A549 (cell line): ENCODE data around the gene DENND5A. TPM values are rescaled to one million over a fixed set of nuclear protein-coding genes. Genes with fewer than 3 reads are reported as not detected.

ENCODE experiments used
- ATAC-seq, 2 experiments: fragments of 200-7000 bp in 1 of 2; fragments of >200 bp in 1 of 2; cut with Nextera tagmentation in 1 of 2; cut with Tn5 transposase in 1 of 2; 3 replicates each; pipeline versions ENCODE4 v1.8.0 to v1.9.1; 2018 to 2020; ENCODE audit warnings: mild to moderate bottlenecking in 1 of 2, moderate library complexity in 1 of 2
- CTCF ChIA-PET: fragments of 300-600 bp; sonication (Branson Sonifier 250); formaldehyde crosslinking; extraction: SDS; loops from one replicate; lab custom pipeline; 2021; ENCODE audit warnings: antibody characterized with exemption, inconsistent platforms; lab: Yijun Ruan, JAX
- POLR2A ChIA-PET: fragments of 350-600 bp; formaldehyde crosslinking; extraction: SDS; loops from one replicate; lab custom pipeline; 2021; ENCODE audit warnings: antibody characterized with exemption, inconsistent platforms; lab: Yijun Ruan, JAX
- DNase-seq, 2 experiments: peaks; one replicate each; pipeline versions ENCODE4 v3.0.0 to v3.0.0-alpha.2; 2011 to 2016; ENCODE audit warnings: low read depth in 1 of 2, low spot score in 1 of 2
- FAIRE-seq: peaks from 2 replicates; lab custom pipeline; 2011; peaks lifted over from hg19 to GRCh38; lab: Jason Lieb, UNC
- H3K27ac ChIP-seq, 2 experiments: fragments of >200 bp; sonication (Bioruptor Twin); formaldehyde crosslinking; 3 replicates each; pipeline ENCODE4 v1.5.1; 2016 to 2017
- H3K4me1 ChIP-seq: fragments of >200 bp; sonication (Bioruptor Twin); formaldehyde crosslinking; 3 replicates; pipeline ENCODE4 v1.6.1; 2016
- H3K4me2 ChIP-seq: fragments of >200 bp; sonication (Bioruptor Twin); formaldehyde crosslinking; 3 replicates; pipeline ENCODE4 v1.6.1; 2016
- H3K4me3 ChIP-seq: fragments of >200 bp; sonication (Bioruptor Twin); formaldehyde crosslinking; 3 replicates; pipeline ENCODE4 v1.5.1; 2016
- H3K9me3 ChIP-seq: fragments of >200 bp; sonication (Bioruptor Twin); formaldehyde crosslinking; 3 replicates; pipeline ENCODE4 v1.6.1; 2016
- CBX2 ChIP-seq: fragments of 200-600 bp; sonication (generic); IDR thresholded peaks from 2 replicates; pipeline ENCODE4 v1.6.1; 2016; ENCODE audit warnings: low read depth, mild to moderate bottlenecking, borderline replicate concordance
- CHD2 ChIP-seq: fragments of 150-350 bp; IDR thresholded peaks from 2 replicates; pipeline ENCODE4 v1.6.1; 2014; ENCODE audit warnings: low read length; ENCODE audit not compliant: partially characterized antibody
- FOSL2 ChIP-seq, 2 experiments: fragments of 450-650 bp in 1 of 2; fragments of >200 bp in 1 of 2; sonication (Bioruptor Twin) in 1 of 2; formaldehyde crosslinking; IDR thresholded peaks; 2 replicates each; pipeline versions ENCODE4 v1.5.0 to v1.6.1; 2016 to 2020; ENCODE audit warnings: mild to moderate bottlenecking in 1 of 2, moderate library complexity in 1 of 2
- HOXB13 ChIP-seq: fragments of 250-450 bp; sonication (Bioruptor Pico); IDR thresholded peaks from 2 replicates; pipeline ENCODE4 v1.5.0; 2020; ENCODE audit warnings: low read depth, mild to moderate bottlenecking, moderate library complexity
- POLR2A ChIP-seq: IDR thresholded peaks from 2 replicates; pipeline ENCODE4 v1.6.1; 2012; ENCODE audit warnings: mild to moderate bottlenecking, low read length
- POLR2AphosphoS2 ChIP-seq: conservative IDR thresholded peaks from 2 replicates; pipeline ENCODE4 v1.6.1; 2012; ENCODE audit warnings: low read length, improper control_type of control experiment, inconsistent platforms
- RAD21 ChIP-seq, 2 experiments: fragments of >200 bp in 1 of 2; sonication (Bioruptor Twin) in 1 of 2; formaldehyde crosslinking in 1 of 2; IDR thresholded peaks in 1 of 2; conservative IDR thresholded peaks in 1 of 2; 2 replicates in 1 of 2; 3 replicates in 1 of 2; pipeline ENCODE4 v1.6.1; 2012 to 2018; ENCODE audit warnings: inconsistent platforms in 1 of 2
- RFX5 ChIP-seq: fragments of 450-650 bp; IDR thresholded peaks from 2 replicates; pipeline ENCODE4 v1.7.1; 2014; ENCODE audit warnings: antibody characterized with exemption, mild to moderate bottlenecking, moderate library complexity
- SREBF2 ChIP-seq: fragments of 450-650 bp; IDR thresholded peaks from 2 replicates; pipeline ENCODE4 v1.6.1; 2014; ENCODE audit warnings: mild to moderate bottlenecking, moderate library complexity
- ZC3H11A ChIP-seq: fragments of 450-650 bp; IDR thresholded peaks from 2 replicates; pipeline ENCODE4 v1.6.1; 2014; ENCODE audit warnings: antibody characterized with exemption, mild to moderate bottlenecking
- ZFP36 ChIP-seq: fragments of 450-650 bp; IDR thresholded peaks from 2 replicates; pipeline ENCODE4 v1.6.1; 2014; ENCODE audit warnings: borderline replicate concordance; ENCODE audit not compliant: partially characterized antibody
- ZSCAN20 ChIP-seq: fragments of 250-450 bp; sonication (Bioruptor Pico); IDR thresholded peaks from 2 replicates; pipeline ENCODE4 v1.8.0; 2022; ENCODE audit warnings: mild to moderate bottlenecking, moderate library complexity
- WGBS: methylation state at CpG from one replicate; pipeline ENCODE4 v1.1.6; 2017; ENCODE audit errors: missing lambda C conversion rate; 5-methylcytosine and 5-hydroxymethylcytosine counted together
- polyA plus RNA-seq, 4 experiments: library from polyadenylated mRNA; depleted of rRNA in 3 of 4; stranded (reverse); fragments of >200 nt; fragmentation: RNase III in 1 of 4; extraction: RNeasy Plus Mini Kit Qiagen cat#74134 plus additional on column Dnase treatment in 1 of 4; gene quantifications; 2 replicates in 3 of 4; 3 replicates in 1 of 4; pipeline ENCODE4 v1.2.3, GENCODE V29; 2011 to 2017
- TF ChIP-seq, protein P1 (sequence below): fragments of >200 bp; sonication (Bioruptor Twin); formaldehyde crosslinking; IDR thresholded peaks from 3 replicates; pipeline ENCODE4 v1.5.1; 2016
- TF ChIP-seq, protein P2 (sequence below): fragments of 250-450 bp; sonication (Bioruptor Pico); IDR thresholded peaks from 2 replicates; pipeline ENCODE4 v1.5.0; 2020; ENCODE audit warnings: low read depth, mild to moderate bottlenecking, moderate library complexity
- TF ChIP-seq, protein P3 (sequence below): fragments of 450-650 bp; IDR thresholded peaks from 2 replicates; pipeline ENCODE4 v1.6.1; 2014; ENCODE audit warnings: antibody characterized with exemption
- TF ChIP-seq, protein P4 (sequence below): IDR thresholded peaks from 2 replicates; pipeline ENCODE4 v1.6.1; 2012
- TF ChIP-seq, protein P5 (sequence below): fragments of 250-450 bp; sonication (Bioruptor Pico); IDR thresholded peaks from 2 replicates; pipeline ENCODE4 v1.5.0; 2021; ENCODE audit warnings: mild to moderate bottlenecking, moderate library complexity, borderline replicate concordance
- TF ChIP-seq, protein P6 (sequence below): fragments of >200 bp; sonication (Bioruptor Twin); formaldehyde crosslinking; IDR thresholded peaks from 2 replicates; pipeline ENCODE4 v1.6.1; 2016

DENND5A gene
- polyA plus RNA-seq, 2 of the 4 experiments (the other 2 are of a cell fraction): 36.6 to 88.7 TPM

DNA sequence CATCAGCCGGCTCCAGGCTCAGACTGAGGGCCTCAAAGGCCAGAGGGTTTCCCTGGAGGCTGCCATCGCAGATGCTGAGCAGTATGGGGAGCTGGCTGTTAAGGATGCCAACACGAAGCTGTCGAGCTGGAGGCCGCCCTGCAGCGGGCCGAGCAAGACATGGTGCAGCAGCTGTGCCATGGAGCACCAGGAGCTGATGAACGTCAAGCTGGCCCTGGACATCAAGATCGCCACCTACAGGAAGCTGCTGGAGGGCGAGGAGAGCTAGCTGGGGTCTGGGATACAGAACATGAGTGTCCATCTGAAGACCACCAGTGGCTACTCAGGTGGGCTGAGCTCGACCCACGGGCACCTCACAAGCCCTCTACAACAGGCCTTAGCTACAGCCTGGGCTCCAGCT is 169.7 kb downstream of the DENND5A start:
- Histone ChIP-seq H3K9me3 (no peaks in the 10 kb centered on the region), H3K4me3 (no peak overlapping the region), H3K4me1 (0 out of 3 replicates have a peak, but pooled peaks cover 3% of the 10 kb centered on the region), H3K4me2 (no peak overlapping the region), H3K27ac (no peak overlapping the region)
- no peak for DNase-seq
- WGBS: 65% methylated on average over 12 of the region's 12 CpGs
- ChIA-PET POLR2A (no interaction called here), CTCF (interaction anchor here (1.0 to 5.9 kb wide), 5 partner anchors 10 to 79 kb away, joined by 3 to 30 read pairs (median 6); no protein-coding TSS in a partner anchor)
- peak in 1 of 2 experiments; percentile 35; a peak in 1 of 6 replicates for ATAC-seq
- TF ChIP-seq ZC3H11A: no peak
- peak in 1 of 2 experiments; percentile 18; a peak in 1 of 5 replicates for TF ChIP-seq RAD21 (conservative IDR thresholded peaks at IDR 0.05 in 1 of 2, IDR thresholded peaks at IDR 0.05 in 1 of 2)
- TF ChIP-seq, protein P1, sequence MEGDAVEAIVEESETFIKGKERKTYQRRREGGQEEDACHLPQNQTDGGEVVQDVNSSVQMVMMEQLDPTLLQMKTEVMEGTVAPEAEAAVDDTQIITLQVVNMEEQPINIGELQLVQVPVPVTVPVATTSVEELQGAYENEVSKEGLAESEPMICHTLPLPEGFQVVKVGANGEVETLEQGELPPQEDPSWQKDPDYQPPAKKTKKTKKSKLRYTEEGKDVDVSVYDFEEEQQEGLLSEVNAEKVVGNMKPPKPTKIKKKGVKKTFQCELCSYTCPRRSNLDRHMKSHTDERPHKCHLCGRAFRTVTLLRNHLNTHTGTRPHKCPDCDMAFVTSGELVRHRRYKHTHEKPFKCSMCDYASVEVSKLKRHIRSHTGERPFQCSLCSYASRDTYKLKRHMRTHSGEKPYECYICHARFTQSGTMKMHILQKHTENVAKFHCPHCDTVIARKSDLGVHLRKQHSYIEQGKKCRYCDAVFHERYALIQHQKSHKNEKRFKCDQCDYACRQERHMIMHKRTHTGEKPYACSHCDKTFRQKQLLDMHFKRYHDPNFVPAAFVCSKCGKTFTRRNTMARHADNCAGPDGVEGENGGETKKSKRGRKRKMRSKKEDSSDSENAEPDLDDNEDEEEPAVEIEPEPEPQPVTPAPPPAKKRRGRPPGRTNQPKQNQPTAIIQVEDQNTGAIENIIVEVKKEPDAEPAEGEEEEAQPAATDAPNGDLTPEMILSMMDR: 0 out of 3 replicates have a peak, but pooled peaks have one; percentile 11
- no peak for FAIRE-seq

DNA sequence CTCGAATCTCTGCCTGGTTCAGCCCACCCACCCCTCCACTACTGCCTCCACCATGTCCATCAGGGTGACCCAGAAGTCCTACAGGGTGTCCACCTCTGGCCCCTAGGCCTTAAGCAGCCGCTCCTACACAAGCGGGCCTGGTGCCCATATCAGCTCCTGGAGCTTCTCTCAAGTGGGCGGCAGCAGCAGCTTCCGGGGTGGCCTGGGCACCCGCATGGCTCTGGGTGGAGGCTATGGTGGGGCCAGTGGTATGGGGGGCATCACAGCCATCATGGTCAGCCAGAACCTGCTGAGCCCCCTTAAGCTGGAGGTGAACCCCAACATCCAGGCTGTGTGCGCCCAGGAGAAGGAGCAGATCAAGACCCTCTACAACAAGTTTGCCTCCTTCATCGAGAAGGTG is 170.7 kb downstream of the DENND5A start:
- 86% methylated on average over 4 of the region's 8 CpGs for WGBS
- FAIRE-seq (no peak), ATAC-seq (no peak)
- CTCF ChIA-PET: interaction anchor here (1.4 to 5.9 kb wide), 5 partner anchors 9 to 100 kb away, joined by 3 to 30 read pairs (median 6); no protein-coding TSS in a partner anchor
- TF ChIP-seq, protein P2, sequence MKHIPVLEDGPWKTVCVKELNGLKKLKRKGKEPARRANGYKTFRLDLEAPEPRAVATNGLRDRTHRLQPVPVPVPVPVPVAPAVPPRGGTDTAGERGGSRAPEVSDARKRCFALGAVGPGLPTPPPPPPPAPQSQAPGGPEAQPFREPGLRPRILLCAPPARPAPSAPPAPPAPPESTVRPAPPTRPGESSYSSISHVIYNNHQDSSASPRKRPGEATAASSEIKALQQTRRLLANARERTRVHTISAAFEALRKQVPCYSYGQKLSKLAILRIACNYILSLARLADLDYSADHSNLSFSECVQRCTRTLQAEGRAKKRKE (CRISPR knock-in tag): no peak
- TF ChIP-seq HOXB13 (CRISPR knock-in tag): no peak
- TF ChIP-seq, protein P3, sequence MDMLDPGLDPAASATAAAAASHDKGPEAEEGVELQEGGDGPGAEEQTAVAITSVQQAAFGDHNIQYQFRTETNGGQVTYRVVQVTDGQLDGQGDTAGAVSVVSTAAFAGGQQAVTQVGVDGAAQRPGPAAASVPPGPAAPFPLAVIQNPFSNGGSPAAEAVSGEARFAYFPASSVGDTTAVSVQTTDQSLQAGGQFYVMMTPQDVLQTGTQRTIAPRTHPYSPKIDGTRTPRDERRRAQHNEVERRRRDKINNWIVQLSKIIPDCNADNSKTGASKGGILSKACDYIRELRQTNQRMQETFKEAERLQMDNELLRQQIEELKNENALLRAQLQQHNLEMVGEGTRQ: no peak
- no peak for TF ChIP-seq ZSCAN20
- no peak for TF ChIP-seq POLR2A
- TF ChIP-seq, protein P1: no peak
- TF ChIP-seq CBX2: no peak
- TF ChIP-seq FOSL2 (IDR thresholded peaks at IDR 0.05): no peak
- TF ChIP-seq FOSL2 (CRISPR knock-in tag; IDR thresholded peaks at IDR 0.05): no peak
- TF ChIP-seq, protein P4, sequence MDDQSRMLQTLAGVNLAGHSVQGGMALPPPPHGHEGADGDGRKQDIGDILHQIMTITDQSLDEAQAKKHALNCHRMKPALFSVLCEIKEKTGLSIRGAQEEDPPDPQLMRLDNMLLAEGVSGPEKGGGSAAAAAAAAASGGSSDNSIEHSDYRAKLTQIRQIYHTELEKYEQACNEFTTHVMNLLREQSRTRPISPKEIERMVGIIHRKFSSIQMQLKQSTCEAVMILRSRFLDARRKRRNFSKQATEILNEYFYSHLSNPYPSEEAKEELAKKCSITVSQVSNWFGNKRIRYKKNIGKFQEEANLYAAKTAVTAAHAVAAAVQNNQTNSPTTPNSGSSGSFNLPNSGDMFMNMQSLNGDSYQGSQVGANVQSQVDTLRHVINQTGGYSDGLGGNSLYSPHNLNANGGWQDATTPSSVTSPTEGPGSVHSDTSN: no peak
- TF ChIP-seq ZFP36: no peak
- TF ChIP-seq, protein P5, sequence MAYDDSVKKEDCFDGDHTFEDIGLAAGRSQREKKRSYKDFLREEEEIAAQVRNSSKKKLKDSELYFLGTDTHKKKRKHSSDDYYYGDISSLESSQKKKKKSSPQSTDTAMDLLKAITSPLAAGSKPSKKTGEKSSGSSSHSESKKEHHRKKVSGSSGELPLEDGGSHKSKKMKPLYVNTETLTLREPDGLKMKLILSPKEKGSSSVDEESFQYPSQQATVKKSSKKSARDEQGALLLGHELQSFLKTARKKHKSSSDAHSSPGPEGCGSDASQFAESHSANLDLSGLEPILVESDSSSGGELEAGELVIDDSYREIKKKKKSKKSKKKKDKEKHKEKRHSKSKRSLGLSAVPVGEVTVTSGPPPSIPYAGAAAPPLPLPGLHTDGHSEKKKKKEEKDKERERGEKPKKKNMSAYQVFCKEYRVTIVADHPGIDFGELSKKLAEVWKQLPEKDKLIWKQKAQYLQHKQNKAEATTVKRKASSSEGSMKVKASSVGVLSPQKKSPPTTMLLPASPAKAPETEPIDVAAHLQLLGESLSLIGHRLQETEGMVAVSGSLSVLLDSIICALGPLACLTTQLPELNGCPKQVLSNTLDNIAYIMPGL (CRISPR knock-in tag): no peak
- no peak for TF ChIP-seq CHD2
- no peak for TF ChIP-seq SREBF2
- TF ChIP-seq, protein P6, sequence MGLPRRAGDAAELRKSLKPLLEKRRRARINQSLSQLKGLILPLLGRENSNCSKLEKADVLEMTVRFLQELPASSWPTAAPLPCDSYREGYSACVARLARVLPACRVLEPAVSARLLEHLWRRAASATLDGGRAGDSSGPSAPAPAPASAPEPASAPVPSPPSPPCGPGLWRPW: no peak
- no peak for TF ChIP-seq RFX5
- no peak for TF ChIP-seq POLR2AphosphoS2
- TF ChIP-seq, all 56 proteins: peak for 0
- H3K27ac ChIP-seq: no peak overlapping the region
- H3K4me1 ChIP-seq: 0 out of 3 replicates have a peak, but pooled peaks cover 3% of the 10 kb centered on the region
- no peak overlapping the region for H3K4me3 ChIP-seq
- H3K9me3 ChIP-seq: no peaks in the 10 kb centered on the region
- no peak overlapping the region for H3K4me2 ChIP-seq
- POLR2A ChIA-PET: no interaction called here
- no peak for DNase-seq
